Nephron progenitor cell (in vitro differentiated cells): Measurements from ENCODE around the gene GRB2.

Source experiments
- DNase-seq: peaks from one replicate; pipeline ENCODE4 v3.0.0; 2021
- H3K27ac Mint-ChIP-seq: 2 replicates; pipeline ENCODE4 v1.8.0; 2021; ENCODE audit warnings: mild to moderate bottlenecking, moderate library complexity, mixed read lengths
- H3K27me3 Mint-ChIP-seq: 2 replicates; pipeline ENCODE4 v1.8.0; 2021; ENCODE audit warnings: mild to moderate bottlenecking, low read depth, mixed read lengths; ENCODE audit not compliant: poor library complexity
- H3K36me3 Mint-ChIP-seq: 2 replicates; pipeline ENCODE4 v1.8.0; 2021; ENCODE audit warnings: low read depth, mixed read lengths
- H3K4me1 Mint-ChIP-seq: 2 replicates; pipeline ENCODE4 v1.8.0; 2021; ENCODE audit warnings: mixed read lengths
- H3K4me3 Mint-ChIP-seq: 2 replicates; pipeline ENCODE4 v1.8.0; 2021; ENCODE audit warnings: mild to moderate bottlenecking, moderate library complexity, mixed read lengths
- H3K9me3 Mint-ChIP-seq: 2 replicates; pipeline ENCODE4 v1.8.0; 2021; ENCODE audit warnings: mild to moderate bottlenecking, moderate library complexity, mixed read lengths
- TF ChIP-seq, protein P1 (sequence below): fragments of 200-600 bp; sonication (generic); IDR thresholded peaks from 2 replicates; pipeline ENCODE4 v1.5.0; 2021; ENCODE audit warnings: antibody characterized with exemption

Gene GRB2

DNA sequence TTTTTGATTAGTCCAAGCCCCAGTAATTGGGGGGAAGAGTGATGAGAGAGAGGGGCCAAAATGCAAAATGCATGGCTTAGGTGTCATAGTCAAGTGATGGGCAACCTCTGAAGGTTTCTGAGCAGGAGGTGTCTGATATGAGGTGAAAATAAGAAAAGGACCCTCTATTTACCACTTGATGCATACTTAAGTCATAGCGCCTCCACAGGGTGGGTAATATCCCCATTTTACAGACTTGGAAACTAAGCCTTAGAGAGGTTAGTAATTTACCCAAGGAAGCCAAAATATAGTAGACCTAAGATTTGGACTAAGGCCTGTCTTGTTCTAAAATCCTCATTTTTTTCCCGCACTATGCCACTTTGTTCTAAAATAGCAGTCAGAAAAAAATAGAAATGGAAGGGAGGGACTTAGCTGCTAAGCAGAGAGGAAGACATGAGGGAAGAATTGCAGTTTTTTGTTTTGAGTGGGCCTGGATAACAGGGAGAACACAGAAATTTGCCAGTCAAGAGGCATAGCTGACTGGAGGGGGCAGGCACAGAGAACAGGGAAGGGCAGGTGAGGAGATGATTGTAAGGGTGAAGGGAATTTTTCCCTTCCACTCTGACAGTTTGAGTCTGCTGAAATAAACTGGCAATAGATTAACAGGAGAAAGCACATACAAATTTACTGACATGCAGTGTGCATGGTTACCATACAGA is 2.3 kb upstream of the GRB2 start:
- DNase-seq: no peak
- peaks cover 34% of the 10 kb centered on the region for H3K4me1 Mint-ChIP-seq
- H3K4me3 Mint-ChIP-seq: no peak overlapping the region
- TF ChIP-seq, protein P1, sequence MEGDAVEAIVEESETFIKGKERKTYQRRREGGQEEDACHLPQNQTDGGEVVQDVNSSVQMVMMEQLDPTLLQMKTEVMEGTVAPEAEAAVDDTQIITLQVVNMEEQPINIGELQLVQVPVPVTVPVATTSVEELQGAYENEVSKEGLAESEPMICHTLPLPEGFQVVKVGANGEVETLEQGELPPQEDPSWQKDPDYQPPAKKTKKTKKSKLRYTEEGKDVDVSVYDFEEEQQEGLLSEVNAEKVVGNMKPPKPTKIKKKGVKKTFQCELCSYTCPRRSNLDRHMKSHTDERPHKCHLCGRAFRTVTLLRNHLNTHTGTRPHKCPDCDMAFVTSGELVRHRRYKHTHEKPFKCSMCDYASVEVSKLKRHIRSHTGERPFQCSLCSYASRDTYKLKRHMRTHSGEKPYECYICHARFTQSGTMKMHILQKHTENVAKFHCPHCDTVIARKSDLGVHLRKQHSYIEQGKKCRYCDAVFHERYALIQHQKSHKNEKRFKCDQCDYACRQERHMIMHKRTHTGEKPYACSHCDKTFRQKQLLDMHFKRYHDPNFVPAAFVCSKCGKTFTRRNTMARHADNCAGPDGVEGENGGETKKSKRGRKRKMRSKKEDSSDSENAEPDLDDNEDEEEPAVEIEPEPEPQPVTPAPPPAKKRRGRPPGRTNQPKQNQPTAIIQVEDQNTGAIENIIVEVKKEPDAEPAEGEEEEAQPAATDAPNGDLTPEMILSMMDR: no peak
- H3K27ac Mint-ChIP-seq: no peak overlapping the region
- H3K9me3 Mint-ChIP-seq: no peaks in the 10 kb centered on the region
- no peaks in the 10 kb centered on the region for H3K36me3 Mint-ChIP-seq
- H3K27me3 Mint-ChIP-seq: peaks cover 51% of the 10 kb centered on the region

DNA sequence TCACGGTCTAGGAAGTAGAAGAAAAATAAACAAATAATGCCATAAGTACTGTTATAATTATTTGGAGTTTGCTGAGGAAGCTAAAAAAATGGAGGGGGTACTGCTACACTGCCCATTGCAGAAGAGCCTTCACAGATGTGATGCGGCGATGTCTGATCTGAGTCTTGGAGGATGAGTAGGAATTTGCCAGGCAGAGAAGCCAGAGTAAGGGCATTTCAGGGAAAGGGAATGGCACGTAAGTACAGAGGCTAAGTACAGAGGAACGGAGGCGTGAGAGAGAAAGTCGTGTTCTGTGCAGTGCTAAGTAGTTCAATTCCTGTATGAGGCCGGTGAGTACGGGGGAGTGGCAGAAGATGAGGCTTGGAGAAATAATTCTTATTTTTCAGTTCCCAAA is 741 bp upstream of the GRB2 start:
- H3K27ac Mint-ChIP-seq: no peak overlapping the region
- no peak for DNase-seq
- peaks cover 26% of the 10 kb centered on the region for H3K4me1 Mint-ChIP-seq
- H3K27me3 Mint-ChIP-seq: peaks cover 45% of the 10 kb centered on the region
- H3K9me3 Mint-ChIP-seq: no peaks in the 10 kb centered on the region
- peak overlapping the region; percentile 94 for H3K4me3 Mint-ChIP-seq
- TF ChIP-seq, protein P1: no peak
- H3K36me3 Mint-ChIP-seq: peaks cover 4% of the 10 kb centered on the region

GRCh38 chr17:75404731-75405364 is 630 bp downstream of the GRB2 start:
- peaks cover 26% of the 10 kb centered on the region for H3K4me1 Mint-ChIP-seq
- TF ChIP-seq, protein P1: no peak
- peak overlapping the region; percentile 94 for H3K27ac Mint-ChIP-seq
- H3K9me3 Mint-ChIP-seq: peaks cover 7% of the 10 kb centered on the region
- peaks cover 13% of the 10 kb centered on the region for H3K36me3 Mint-ChIP-seq
- peak overlapping the region; percentile 94 for H3K4me3 Mint-ChIP-seq
- DNase-seq: peak; percentile 64
- peaks cover 33% of the 10 kb centered on the region for H3K27me3 Mint-ChIP-seq

- Mint-ChIP-seq H3K4me1 (peaks cover 26% of the 10 kb centered on the region), H3K36me3 (peaks cover 13% of the 10 kb centered on the region), H3K27ac (peak overlapping the region; percentile 84), H3K27me3 (peaks cover 30% of the 10 kb centered on the region), H3K4me3 (peak overlapping the region; percentile 94), H3K9me3 (peaks cover 7% of the 10 kb centered on the region)
- TF ChIP-seq, protein P1: peak; percentile 78
- DNase-seq: peak; percentile 64
Measured at GRCh38 chr17:75404223-75404730, 1.2 kb downstream of the GRB2 start.

DNA sequence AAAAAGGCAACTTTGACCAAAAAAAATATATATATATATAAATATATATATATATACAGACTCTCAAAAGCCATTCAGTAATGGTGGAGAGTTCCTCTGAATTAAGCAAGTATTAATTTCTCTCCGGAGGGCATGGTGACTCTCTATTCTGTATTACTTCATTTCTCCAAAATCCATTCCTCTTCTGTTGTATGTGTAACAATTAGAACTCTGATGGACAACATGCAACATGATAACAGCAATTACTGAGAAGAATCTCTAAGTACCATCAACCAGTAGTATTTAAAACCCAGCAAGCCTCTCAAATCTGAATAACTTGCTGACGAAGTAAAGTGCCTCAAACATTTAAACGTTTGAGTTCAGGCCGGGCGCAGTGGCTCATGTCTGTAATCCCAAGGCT is 2.3 kb downstream of the GRB2 start:
- Mint-ChIP-seq H3K36me3 (peaks cover 13% of the 10 kb centered on the region), H3K4me1 (peaks cover 26% of the 10 kb centered on the region), H3K4me3 (peak overlapping the region; percentile 42), H3K27ac (no peak overlapping the region), H3K27me3 (peaks cover 19% of the 10 kb centered on the region), H3K9me3 (peaks cover 7% of the 10 kb centered on the region)
- no peak for DNase-seq
- TF ChIP-seq, protein P1: no peak
